SK-N-SH (cell line): Measurements from ENCODE around the gene CTTN. TPM values are rescaled to one million over a fixed set of nuclear protein-coding genes. Genes with fewer than 3 reads are reported as not detected.

Source experiments
- CTCF ChIA-PET: fragments of 300-600, 350-600 bp; formaldehyde crosslinking; extraction: SDS; loops from one replicate; lab custom pipeline; 2021; lab: Yijun Ruan, JAX
- POLR2A ChIA-PET: fragments of 350-600 bp; sonication (Branson Sonifier 250); formaldehyde crosslinking; extraction: SDS; loops from one replicate; lab custom pipeline; 2020; ENCODE audit warnings: antibody characterized with exemption, inconsistent platforms; lab: Yijun Ruan, JAX
- DNase-seq: peaks from one replicate; pipeline ENCODE4 v3.0.0; 2012
- H2AFZ ChIP-seq: fragments of 200-600 bp; sonication (generic); 2 replicates; pipeline ENCODE4 v1.8.1; 2016; ENCODE audit warnings: antibody characterized with exemption, mild to moderate bottlenecking, low read depth
- H3F3A ChIP-seq: fragments of 200-600 bp; sonication (generic); replicated peaks from 2 replicates; pipeline ENCODE3; 2016; ENCODE audit warnings: antibody characterized with exemption, mild to moderate bottlenecking; ENCODE audit not compliant: insufficient read depth
- H3K27ac ChIP-seq, 2 experiments: fragments of 200-500 bp in 1 of 2; fragments of 200-600 bp in 1 of 2; sonication (Bioruptor generic) in 1 of 2; sonication (generic), shearing (Covaris generic) in 1 of 2; 2 replicates each; pipeline versions ENCODE4 v1.5.1 to v1.6.1; 2014 to 2016; ENCODE audit warnings: low read depth in 2 of 2, inconsistent platforms in 1 of 2, low read length in 1 of 2, mild to moderate bottlenecking in 1 of 2, mixed read lengths in 1 of 2
- H3K27me3 ChIP-seq: fragments of 200-600 bp; sonication (generic), shearing (Covaris generic); 2 replicates; pipeline ENCODE4 v1.6.1; 2016; ENCODE audit warnings: mixed run types; ENCODE audit not compliant: insufficient read depth
- H3K36me3 ChIP-seq, 2 experiments: fragments of 200-500 bp in 1 of 2; fragments of 200-600 bp in 1 of 2; sonication (Bioruptor generic) in 1 of 2; sonication (generic) in 1 of 2; replicated peaks in 1 of 2; 2 replicates each; pipeline versions ENCODE3 to v1.5.1; 2014 to 2016; ENCODE audit warnings: low read length in 1 of 2, mild to moderate bottlenecking in 1 of 2; ENCODE audit not compliant: insufficient read depth in 2 of 2, control insufficient read depth in 1 of 2
- H3K4me1 ChIP-seq, 2 experiments: fragments of 200-500 bp in 1 of 2; fragments of 200-600 bp in 1 of 2; sonication (Bioruptor generic) in 1 of 2; sonication (generic), shearing (Covaris generic) in 1 of 2; 2 replicates each; pipeline versions ENCODE4 v1.5.1 to v1.6.1; 2014 to 2016; ENCODE audit warnings: low read depth in 1 of 2, low read length in 1 of 2, mixed run types in 1 of 2; ENCODE audit not compliant: insufficient read depth in 2 of 2, control insufficient read depth in 1 of 2
- H3K4me2 ChIP-seq: fragments of 200-600 bp; sonication (generic), shearing (Covaris generic); 2 replicates; pipeline ENCODE4 v1.6.1; 2017; ENCODE audit warnings: mixed run types
- H3K4me3 ChIP-seq, 2 experiments: fragments of 200-500 bp in 1 of 2; fragments of 200-600 bp in 1 of 2; sonication (Bioruptor generic) in 1 of 2; sonication (generic), shearing (Covaris generic) in 1 of 2; 2 replicates each; pipeline versions ENCODE4 v1.5.1 to v1.8.1; 2014 to 2016; ENCODE audit warnings: low read depth in 2 of 2, inconsistent platforms in 1 of 2, low read length in 1 of 2, mild to moderate bottlenecking in 1 of 2, mixed read lengths in 1 of 2, moderate library complexity in 1 of 2
- H3K79me2 ChIP-seq: fragments of 200-600 bp; sonication (generic); 2 replicates; pipeline ENCODE4 v1.8.1; 2017; ENCODE audit warnings: mild to moderate bottlenecking; ENCODE audit not compliant: insufficient read depth
- H3K9ac ChIP-seq: fragments of 200-600 bp; sonication (generic); 2 replicates; pipeline ENCODE4 v1.6.1; 2017; ENCODE audit warnings: mixed run types
- H3K9me2 ChIP-seq: fragments of 200-600 bp; sonication (generic); 2 replicates; pipeline ENCODE4 v1.6.1; 2017; ENCODE audit warnings: mixed run types
- H3K9me3 ChIP-seq: fragments of 200-600 bp; sonication (generic); 2 replicates; pipeline ENCODE4 v1.6.1; 2017; ENCODE audit warnings: mixed run types, mild to moderate bottlenecking, moderate library complexity
- H4K20me1 ChIP-seq: fragments of 200-600 bp; sonication (generic); 2 replicates; pipeline ENCODE4 v1.6.1; 2017; ENCODE audit warnings: mild to moderate bottlenecking, mixed run types; ENCODE audit not compliant: insufficient read depth
- FOSL2 ChIP-seq: IDR thresholded peaks from 2 replicates; pipeline ENCODE4 v1.4.0; 2012; ENCODE audit warnings: low read depth, mild to moderate bottlenecking, moderate library complexity, borderline replicate concordance
- FOXJ3 ChIP-seq: sonication (generic); formaldehyde crosslinking; IDR thresholded peaks from 2 replicates; pipeline ENCODE4 v1.5.1; 2020; ENCODE audit warnings: mild to moderate bottlenecking, missing genetic modification reagents
- FOXM1 ChIP-seq: IDR thresholded peaks from 2 replicates; pipeline ENCODE4 v1.4.0; 2012; ENCODE audit warnings: low read depth, mild to moderate bottlenecking
- GABPA ChIP-seq: IDR thresholded peaks from 2 replicates; pipeline ENCODE4 v1.4.0; 2012; ENCODE audit warnings: low read depth, mild to moderate bottlenecking
- GATA2 ChIP-seq: sonication (generic); formaldehyde crosslinking; IDR thresholded peaks from 2 replicates; pipeline ENCODE4 v1.5.0; 2020; ENCODE audit warnings: mild to moderate bottlenecking, missing genetic modification reagents
- IRF3 ChIP-seq: fragments of 150-350 bp; IDR thresholded peaks from 2 replicates; pipeline ENCODE4 v1.6.1; 2016; ENCODE audit warnings: mild to moderate bottlenecking, low read depth, low read length
- JUND ChIP-seq: IDR thresholded peaks from 2 replicates; pipeline ENCODE4 v1.4.0; 2012
- MEF2A ChIP-seq: IDR thresholded peaks from 2 replicates; pipeline ENCODE4 v1.4.0; 2012; ENCODE audit warnings: low read depth, borderline replicate concordance
- MXI1 ChIP-seq: IDR thresholded peaks from 2 replicates; pipeline ENCODE4 v1.6.1; 2012; ENCODE audit warnings: mild to moderate bottlenecking, low read depth, low read length, improper control_type of control experiment
- PBX3 ChIP-seq: IDR thresholded peaks from 2 replicates; pipeline ENCODE4; 2012
- POLR2AphosphoS5 ChIP-seq: IDR thresholded peaks from 2 replicates; pipeline ENCODE4 v1.6.1; 2012; ENCODE audit warnings: low read depth, low read length
- RAD21 ChIP-seq: IDR thresholded peaks from 2 replicates; pipeline ENCODE4 v1.6.1; 2012; ENCODE audit warnings: mild to moderate bottlenecking, low read length
- RFX5 ChIP-seq: IDR thresholded peaks from 2 replicates; pipeline ENCODE4 v1.6.1; 2012; ENCODE audit warnings: mild to moderate bottlenecking, improper control_type of control experiment, low read length
- RXRA ChIP-seq: IDR thresholded peaks from 2 replicates; pipeline ENCODE4 v1.4.0; 2012; ENCODE audit warnings: low read depth, mild to moderate bottlenecking, borderline replicate concordance
- SIN3A ChIP-seq: IDR thresholded peaks from 2 replicates; pipeline ENCODE4 v1.6.1; 2012; ENCODE audit warnings: low read depth, mild to moderate bottlenecking, low read length, moderate library complexity, borderline replicate concordance
- TAF1 ChIP-seq: IDR thresholded peaks from 2 replicates; pipeline ENCODE4 v1.6.1; 2012; ENCODE audit warnings: low read depth, mild to moderate bottlenecking, low read length, moderate library complexity, borderline replicate concordance
- TCF12 ChIP-seq: IDR thresholded peaks from 2 replicates; pipeline ENCODE4 v1.4.0; 2012
- WGBS: methylation state at CpG from one replicate; pipeline ENCODE4 v1.1.6; 2017; ENCODE audit warnings: low lambda C conversion rate; 5-methylcytosine and 5-hydroxymethylcytosine counted together
- polyA plus RNA-seq, 3 experiments: library from polyadenylated mRNA; depleted of rRNA; stranded (reverse); fragments of >200 nt; gene quantifications; 2 replicates each; pipeline ENCODE4 v1.2.3, GENCODE V29; 2012
- TF ChIP-seq, protein P1 (sequence below): IDR thresholded peaks from 2 replicates; pipeline ENCODE4 v1.4.0; 2012; ENCODE audit warnings: low read depth, borderline replicate concordance
- TF ChIP-seq, protein P2 (sequence below): IDR thresholded peaks from 2 replicates; pipeline ENCODE4 v1.4.0; 2012; ENCODE audit warnings: low read depth, borderline replicate concordance
- TF ChIP-seq, protein P3 (sequence below): fragments of 200-600 bp; sonication (generic); IDR thresholded peaks from 2 replicates; pipeline ENCODE4 v1.6.1; 2017; ENCODE audit warnings: antibody characterized with exemption, mild to moderate bottlenecking, moderate library complexity

Gene CTTN
- polyA plus RNA-seq, 1 of the 3 experiments (the other 2 are of a cell fraction), result 243 TPM

GRCh38 chr11:70367071-70367470 is 31.3 kb upstream of the CTTN start:
- no peak for TF ChIP-seq RFX5
- TF ChIP-seq IRF3, result no peak
- no peak for TF ChIP-seq FOSL2
- no peak for TF ChIP-seq RAD21
- no peak for TF ChIP-seq MEF2A
- no peak for TF ChIP-seq TCF12
- no peak for TF ChIP-seq POLR2AphosphoS5
- TF ChIP-seq, protein P1, sequence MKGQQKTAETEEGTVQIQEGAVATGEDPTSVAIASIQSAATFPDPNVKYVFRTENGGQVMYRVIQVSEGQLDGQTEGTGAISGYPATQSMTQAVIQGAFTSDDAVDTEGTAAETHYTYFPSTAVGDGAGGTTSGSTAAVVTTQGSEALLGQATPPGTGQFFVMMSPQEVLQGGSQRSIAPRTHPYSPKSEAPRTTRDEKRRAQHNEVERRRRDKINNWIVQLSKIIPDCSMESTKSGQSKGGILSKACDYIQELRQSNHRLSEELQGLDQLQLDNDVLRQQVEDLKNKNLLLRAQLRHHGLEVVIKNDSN, result no peak
- no peak for TF ChIP-seq JUND
- TF ChIP-seq FOXJ3, result no peak
- no peak for TF ChIP-seq SIN3A
- TF ChIP-seq, protein P2, sequence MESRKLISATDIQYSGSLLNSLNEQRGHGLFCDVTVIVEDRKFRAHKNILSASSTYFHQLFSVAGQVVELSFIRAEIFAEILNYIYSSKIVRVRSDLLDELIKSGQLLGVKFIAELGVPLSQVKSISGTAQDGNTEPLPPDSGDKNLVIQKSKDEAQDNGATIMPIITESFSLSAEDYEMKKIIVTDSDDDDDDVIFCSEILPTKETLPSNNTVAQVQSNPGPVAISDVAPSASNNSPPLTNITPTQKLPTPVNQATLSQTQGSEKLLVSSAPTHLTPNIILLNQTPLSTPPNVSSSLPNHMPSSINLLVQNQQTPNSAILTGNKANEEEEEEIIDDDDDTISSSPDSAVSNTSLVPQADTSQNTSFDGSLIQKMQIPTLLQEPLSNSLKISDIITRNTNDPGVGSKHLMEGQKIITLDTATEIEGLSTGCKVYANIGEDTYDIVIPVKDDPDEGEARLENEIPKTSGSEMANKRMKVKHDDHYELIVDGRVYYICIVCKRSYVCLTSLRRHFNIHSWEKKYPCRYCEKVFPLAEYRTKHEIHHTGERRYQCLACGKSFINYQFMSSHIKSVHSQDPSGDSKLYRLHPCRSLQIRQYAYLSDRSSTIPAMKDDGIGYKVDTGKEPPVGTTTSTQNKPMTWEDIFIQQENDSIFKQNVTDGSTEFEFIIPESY, result no peak
- TF ChIP-seq FOXM1, result no peak
- no peak for TF ChIP-seq RXRA
- no peak for TF ChIP-seq MXI1
- TF ChIP-seq GATA2 (CRISPR knock-in tag), result no peak
- TF ChIP-seq, protein P3, sequence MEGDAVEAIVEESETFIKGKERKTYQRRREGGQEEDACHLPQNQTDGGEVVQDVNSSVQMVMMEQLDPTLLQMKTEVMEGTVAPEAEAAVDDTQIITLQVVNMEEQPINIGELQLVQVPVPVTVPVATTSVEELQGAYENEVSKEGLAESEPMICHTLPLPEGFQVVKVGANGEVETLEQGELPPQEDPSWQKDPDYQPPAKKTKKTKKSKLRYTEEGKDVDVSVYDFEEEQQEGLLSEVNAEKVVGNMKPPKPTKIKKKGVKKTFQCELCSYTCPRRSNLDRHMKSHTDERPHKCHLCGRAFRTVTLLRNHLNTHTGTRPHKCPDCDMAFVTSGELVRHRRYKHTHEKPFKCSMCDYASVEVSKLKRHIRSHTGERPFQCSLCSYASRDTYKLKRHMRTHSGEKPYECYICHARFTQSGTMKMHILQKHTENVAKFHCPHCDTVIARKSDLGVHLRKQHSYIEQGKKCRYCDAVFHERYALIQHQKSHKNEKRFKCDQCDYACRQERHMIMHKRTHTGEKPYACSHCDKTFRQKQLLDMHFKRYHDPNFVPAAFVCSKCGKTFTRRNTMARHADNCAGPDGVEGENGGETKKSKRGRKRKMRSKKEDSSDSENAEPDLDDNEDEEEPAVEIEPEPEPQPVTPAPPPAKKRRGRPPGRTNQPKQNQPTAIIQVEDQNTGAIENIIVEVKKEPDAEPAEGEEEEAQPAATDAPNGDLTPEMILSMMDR, result no peak
- no peak for TF ChIP-seq GABPA
- no peak for TF ChIP-seq TAF1
- TF ChIP-seq PBX3, result no peak
- peaks cover 42 to 59% of the 10 kb centered on the region in 2 experiments for H3K36me3 ChIP-seq
- H3K9me2 ChIP-seq, result no peaks in the 10 kb centered on the region
- no peak overlapping the region for H3K9ac ChIP-seq
- no peaks in the 10 kb centered on the region for H3K4me1 ChIP-seq
- WGBS, result 92% methylated on average over 8 of the region's 8 CpGs
- H4K20me1 ChIP-seq, result no peaks in the 10 kb centered on the region
- ChIA-PET POLR2A (interaction anchor here (0.6 kb wide), 1 partner anchor 574 kb away, joined by 3 read pairs; no protein-coding TSS in a partner anchor), CTCF (no interaction called here)
- H3K4me2 ChIP-seq, result no peak overlapping the region
- no peaks in the 10 kb centered on the region for H3K27me3 ChIP-seq
- no peak overlapping the region for H3K27ac ChIP-seq
- H3K9me3 ChIP-seq, result no peaks in the 10 kb centered on the region
- peaks cover 11% of the 10 kb centered on the region for H3K79me2 ChIP-seq
- no peak overlapping the region for H3K4me3 ChIP-seq
- H2AFZ ChIP-seq, result no peak overlapping the region
- no peak for DNase-seq
- H3F3A ChIP-seq, result no peaks in the 10 kb centered on the region
